ENCODE measurements around the gene STX2. TPM values are rescaled to one million over a fixed set of nuclear protein-coding genes. Genes with fewer than 3 reads are reported as not detected.

STX2 gene
- total RNA-seq, 4 donors from 2014 or later: 30.6 to 37.6 (median 33.5) TPM

DNA sequence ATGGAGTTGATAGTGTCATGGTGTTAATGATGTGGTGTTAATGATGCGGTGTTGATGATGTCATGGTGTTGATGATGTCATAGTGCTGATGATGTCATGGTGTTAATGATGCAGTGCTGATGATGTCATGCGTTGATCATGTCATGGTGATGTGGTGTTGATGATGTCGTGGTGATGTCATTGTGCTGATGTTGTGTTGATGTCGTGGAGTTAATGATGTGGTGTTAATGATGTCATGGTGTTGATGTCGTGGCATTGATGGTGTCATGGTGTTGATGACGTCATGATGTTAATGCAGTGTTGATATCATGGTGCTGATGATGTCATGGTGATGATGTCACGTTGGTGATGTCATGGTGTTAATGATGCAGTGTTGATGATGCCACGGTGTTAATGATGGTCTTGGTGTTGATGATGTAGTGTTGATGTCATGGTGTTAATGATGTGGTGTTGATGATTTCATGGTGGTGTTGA is 73.8 kb downstream of the STX2 start:
- TF ChIP-seq, protein P1, sequence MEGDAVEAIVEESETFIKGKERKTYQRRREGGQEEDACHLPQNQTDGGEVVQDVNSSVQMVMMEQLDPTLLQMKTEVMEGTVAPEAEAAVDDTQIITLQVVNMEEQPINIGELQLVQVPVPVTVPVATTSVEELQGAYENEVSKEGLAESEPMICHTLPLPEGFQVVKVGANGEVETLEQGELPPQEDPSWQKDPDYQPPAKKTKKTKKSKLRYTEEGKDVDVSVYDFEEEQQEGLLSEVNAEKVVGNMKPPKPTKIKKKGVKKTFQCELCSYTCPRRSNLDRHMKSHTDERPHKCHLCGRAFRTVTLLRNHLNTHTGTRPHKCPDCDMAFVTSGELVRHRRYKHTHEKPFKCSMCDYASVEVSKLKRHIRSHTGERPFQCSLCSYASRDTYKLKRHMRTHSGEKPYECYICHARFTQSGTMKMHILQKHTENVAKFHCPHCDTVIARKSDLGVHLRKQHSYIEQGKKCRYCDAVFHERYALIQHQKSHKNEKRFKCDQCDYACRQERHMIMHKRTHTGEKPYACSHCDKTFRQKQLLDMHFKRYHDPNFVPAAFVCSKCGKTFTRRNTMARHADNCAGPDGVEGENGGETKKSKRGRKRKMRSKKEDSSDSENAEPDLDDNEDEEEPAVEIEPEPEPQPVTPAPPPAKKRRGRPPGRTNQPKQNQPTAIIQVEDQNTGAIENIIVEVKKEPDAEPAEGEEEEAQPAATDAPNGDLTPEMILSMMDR (IDR thresholded peaks at IDR 0.05): no peak
- no peak for ATAC-seq (ENCODE audit: low FRiP score)
- no peak for DNase-seq (ENCODE audit: low spot score)

DNA sequence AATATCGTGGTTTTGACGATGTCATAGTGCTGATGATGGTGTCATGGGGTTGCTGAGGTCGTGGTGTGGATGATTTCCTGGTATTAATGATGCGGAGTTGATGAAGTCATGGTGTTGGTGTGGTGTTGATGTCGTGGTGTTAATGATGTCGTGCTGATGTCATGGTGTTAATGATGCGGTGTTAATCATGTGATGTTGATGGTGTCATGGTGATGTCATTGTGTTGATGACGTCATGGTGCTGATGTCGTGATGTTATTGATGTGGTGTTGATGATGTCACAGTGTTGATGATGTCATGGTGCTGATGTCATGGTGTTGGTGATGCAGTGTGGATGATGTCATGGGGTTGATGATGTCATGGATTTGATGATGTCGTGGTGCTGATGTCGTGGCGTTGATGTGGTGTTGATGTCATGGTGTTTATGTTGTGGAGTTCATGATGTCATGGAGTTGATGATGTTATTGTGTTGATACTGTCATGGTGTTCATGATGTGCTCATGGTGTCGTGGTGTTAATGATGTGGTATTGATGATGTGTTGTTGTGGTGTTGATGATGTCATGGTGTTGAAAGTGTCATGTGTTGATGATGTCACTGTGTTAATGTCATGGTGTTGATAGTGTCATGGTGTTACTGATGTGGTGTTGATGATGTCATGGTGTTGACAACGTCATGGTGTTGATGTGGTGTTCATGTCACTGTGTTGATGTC is 74.4 kb downstream of the STX2 start:
- DNase-seq (ENCODE audit: low spot score) (no peak), ATAC-seq (ENCODE audit: low FRiP score) (no peak)
- TF ChIP-seq, protein P1 (IDR thresholded peaks at IDR 0.05): no peak

DNA sequence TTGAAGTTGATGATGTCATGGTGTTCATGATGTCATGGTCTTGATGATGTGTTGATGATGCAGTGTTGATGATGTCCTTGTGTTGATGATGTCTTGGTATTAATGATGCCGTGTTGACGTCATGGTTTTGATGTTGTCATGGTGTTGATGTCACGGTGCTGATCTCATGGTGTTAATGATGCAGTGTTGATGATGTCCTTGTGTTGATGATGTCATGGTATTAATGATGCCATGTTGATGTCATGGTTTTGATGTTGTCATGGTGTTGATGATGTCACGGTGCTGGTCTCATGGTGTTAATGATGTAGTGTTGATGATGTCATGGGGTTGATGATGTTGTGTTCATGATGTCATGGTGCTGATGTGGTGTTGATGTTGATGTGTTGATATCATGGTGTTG is 75.0 kb downstream of the STX2 start:
- TF ChIP-seq, protein P1 (IDR thresholded peaks at IDR 0.05): no peak
- DNase-seq (ENCODE audit: low spot score) (no peak), ATAC-seq (ENCODE audit: low FRiP score) (no peak)

DNA sequence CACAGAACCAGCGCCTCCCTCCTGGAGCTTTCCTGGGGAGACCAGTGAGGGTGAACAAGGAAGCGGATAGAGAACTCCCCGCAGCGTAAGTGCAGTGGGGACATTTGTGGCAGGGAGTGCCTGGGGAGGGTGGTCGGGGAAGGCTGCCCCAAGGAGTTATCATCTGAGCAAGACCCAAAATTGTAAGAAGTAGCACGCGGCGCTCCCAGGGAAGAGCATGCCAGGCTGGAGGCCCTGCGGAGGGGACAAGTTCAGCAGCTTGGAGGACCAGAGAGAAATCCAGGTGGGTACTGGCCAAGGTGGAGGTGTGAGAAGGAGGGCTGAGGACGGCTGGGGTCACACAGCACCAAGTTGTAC is 76.8 kb downstream of the STX2 start:
- DNase-seq (ENCODE audit: low spot score) (no peak), ATAC-seq (ENCODE audit: low FRiP score) (no peak)
- TF ChIP-seq, protein P1 (IDR thresholded peaks at IDR 0.05): no peak

DNA sequence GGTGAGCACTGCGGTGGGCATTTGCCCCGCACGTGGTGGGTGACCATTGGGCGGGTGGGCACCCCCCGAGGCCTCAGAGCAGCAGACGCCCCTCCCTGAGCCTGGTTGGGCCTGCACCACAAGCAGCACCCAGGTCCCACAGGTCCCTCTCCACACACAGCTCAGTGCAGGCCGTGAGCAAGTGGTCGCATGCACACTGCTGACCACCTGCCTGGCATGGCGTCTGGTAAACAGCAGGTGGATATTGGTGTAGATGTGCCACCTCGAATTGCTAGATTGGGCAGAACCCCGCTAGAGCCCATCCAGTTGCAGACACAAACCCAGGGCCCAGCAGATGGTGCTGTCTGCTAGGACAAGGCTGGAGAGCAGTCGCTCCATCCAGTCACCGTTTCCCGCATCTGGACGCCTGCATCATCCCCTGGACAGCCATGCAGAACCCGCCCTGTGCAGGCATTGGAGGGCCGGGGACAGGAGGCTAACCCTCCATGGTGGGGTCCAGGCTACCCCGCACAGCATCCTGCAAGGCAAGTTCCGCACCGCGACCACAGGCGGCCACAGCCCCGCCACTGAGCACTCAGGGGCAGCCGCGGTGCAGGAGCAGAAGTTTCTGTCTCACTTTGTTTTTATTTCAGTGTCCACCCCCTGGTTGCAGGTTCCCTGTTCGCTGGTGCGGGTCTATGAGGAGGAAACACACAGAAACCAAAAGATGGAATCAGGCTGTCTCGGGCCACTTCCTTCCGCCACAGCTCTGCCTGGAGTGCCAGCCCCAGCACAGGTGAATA is 77.3 kb downstream of the STX2 start:
- TF ChIP-seq, protein P1 (IDR thresholded peaks at IDR 0.05): no peak
- DNase-seq (ENCODE audit: low spot score) (no peak), ATAC-seq (ENCODE audit: low FRiP score) (peak; percentile 27)

DNA sequence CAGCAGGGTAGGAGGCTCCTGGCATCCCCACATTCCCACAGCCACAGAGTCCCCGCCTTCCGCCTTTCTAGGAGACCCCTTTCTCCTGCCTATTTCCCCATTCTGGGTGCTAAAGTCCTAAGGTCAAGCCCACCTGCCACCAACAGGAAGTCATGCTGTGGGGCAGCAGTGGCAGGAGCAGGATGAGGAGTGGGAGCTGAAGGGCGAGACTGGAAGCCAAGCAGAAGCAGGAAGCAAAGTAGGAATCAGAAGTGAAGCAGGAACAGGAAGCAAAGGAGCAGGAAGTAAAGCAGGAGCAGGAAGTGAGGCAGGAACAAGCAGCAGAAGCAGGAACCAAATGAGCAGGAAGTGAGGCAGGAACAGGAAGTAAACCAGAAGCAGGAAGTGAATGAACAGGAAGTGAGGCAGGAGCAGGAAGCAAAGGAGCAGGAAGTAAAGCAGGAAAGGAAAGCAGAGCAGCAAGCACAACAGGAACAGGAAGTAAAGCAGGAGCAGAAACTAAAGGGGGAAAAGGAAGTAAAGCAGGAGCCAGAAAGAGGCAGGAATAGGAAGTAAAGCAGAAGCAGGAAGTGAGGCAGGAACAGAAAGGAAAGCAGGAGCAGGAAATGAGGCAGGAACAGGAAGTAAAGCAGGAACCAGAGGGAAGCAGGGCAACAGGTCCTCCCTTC is 84.7 kb downstream of the STX2 start:
- ATAC-seq (ENCODE audit: low FRiP score) (no peak), DNase-seq (ENCODE audit: low spot score) (no peak)
- TF ChIP-seq, protein P1 (IDR thresholded peaks at IDR 0.05): no peak
